Transverse colon (tissue), 4 donors: ENCODE measurements around the gene CGNL1.

Experiments
- EP300 ChIP-seq: sonication (generic); formaldehyde crosslinking; IDR thresholded peaks from one replicate; pipeline ENCODE4 v1.6.1; 2017; ENCODE audit warnings: antibody characterized with exemption, low read depth
- POLR2AphosphoS5 ChIP-seq, 3 donors: sonication (generic); formaldehyde crosslinking; IDR thresholded peaks; one replicate each; pipeline ENCODE4 v1.6.1; 2016; ENCODE audit warnings: antibody characterized with exemption in 3 of 3
- TF ChIP-seq, protein P1 (sequence below), 5 experiments: fragments of 200-600 bp in 3 of 5; fragments of 450-650 bp in 2 of 5; sonication (generic) in 3 of 5; IDR thresholded peaks; 1 replicate in 2 of 5; 2 replicates in 3 of 5; pipeline ENCODE4 v1.5.1; 2016 to 2017; ENCODE audit warnings: antibody characterized with exemption in 5 of 5, inconsistent platforms in 3 of 5, mild to moderate bottlenecking in 2 of 5, moderate library complexity in 1 of 5

DNA sequence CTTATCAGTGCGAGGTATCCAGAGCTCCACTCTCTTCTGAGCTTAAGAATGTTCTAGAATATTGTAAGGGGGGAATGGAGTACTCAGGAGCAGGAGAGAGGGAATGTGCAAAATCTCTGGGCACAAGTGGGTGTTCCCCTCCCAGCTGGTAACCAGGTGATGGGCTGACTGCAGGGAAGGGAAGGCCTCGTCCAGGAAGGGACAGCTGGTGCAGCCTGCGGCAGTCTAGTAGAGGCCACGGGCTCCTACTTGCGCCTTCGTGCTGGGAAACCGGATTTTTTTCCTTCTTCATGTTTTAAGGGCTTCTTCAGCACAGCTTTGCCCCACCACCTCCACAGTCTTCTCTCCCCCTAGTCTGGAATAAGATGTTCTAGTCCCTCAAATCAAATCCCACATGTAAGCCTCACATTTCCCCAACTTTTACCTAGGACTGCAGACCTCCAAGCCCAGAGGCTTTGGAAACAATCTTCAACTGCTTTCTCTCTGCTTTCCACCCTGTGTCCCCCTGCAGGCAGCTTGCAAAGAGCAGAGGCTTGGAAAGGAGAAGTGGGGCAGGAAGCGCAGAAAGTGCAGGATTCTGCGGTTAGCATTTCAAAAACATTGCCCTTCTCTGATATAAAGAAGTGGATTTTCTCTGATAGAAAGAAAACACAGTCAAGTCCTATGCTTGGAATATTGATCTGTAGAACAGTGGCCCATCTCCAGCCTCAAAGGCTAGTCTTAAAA, 11.9 kb upstream of the CGNL1 start:
- TF ChIP-seq, protein P1, sequence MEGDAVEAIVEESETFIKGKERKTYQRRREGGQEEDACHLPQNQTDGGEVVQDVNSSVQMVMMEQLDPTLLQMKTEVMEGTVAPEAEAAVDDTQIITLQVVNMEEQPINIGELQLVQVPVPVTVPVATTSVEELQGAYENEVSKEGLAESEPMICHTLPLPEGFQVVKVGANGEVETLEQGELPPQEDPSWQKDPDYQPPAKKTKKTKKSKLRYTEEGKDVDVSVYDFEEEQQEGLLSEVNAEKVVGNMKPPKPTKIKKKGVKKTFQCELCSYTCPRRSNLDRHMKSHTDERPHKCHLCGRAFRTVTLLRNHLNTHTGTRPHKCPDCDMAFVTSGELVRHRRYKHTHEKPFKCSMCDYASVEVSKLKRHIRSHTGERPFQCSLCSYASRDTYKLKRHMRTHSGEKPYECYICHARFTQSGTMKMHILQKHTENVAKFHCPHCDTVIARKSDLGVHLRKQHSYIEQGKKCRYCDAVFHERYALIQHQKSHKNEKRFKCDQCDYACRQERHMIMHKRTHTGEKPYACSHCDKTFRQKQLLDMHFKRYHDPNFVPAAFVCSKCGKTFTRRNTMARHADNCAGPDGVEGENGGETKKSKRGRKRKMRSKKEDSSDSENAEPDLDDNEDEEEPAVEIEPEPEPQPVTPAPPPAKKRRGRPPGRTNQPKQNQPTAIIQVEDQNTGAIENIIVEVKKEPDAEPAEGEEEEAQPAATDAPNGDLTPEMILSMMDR (IDR thresholded peaks at IDR 0.05), result no peak
- TF ChIP-seq POLR2AphosphoS5 (IDR thresholded peaks at IDR 0.05) (no peak), EP300 (no peak)
